B cell (primary cell): ENCODE results near the gene FER.

Source experiments
- EZH2 ChIP-seq: IDR thresholded peaks from 2 replicates; pipeline ENCODE4 v1.6.1; 2012; ENCODE audit warnings: borderline replicate concordance, low read depth, mild to moderate bottlenecking, moderate library complexity, low read length; ENCODE audit not compliant: insufficient read depth, poor library complexity, severe bottlenecking
- TF ChIP-seq, protein P1 (sequence below): fragments of 200-600 bp; IDR thresholded peaks from one replicate; pipeline ENCODE4 v1.8.0; 2022; ENCODE audit warnings: antibody characterized with exemption, mild to moderate bottlenecking

DNA sequence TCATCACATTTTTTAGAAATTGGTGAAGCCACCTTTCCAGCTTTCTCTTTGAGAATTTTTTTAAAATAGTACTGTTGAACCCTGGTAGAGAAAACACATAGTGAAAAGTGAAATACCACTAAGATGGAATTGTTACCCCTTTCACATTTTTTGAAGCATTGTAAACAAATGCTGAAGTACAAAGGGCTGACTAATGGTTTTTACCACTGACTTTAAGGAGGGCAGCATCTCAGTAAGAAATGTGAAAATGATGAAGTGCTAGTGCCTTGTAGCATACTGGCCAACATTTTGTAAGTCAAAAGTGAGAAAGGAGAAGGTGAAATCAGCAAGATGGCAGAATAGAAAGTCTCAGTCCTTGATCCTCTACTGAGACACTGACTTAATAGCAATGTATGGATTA lies 341.5 kb downstream of the FER start:
- TF ChIP-seq, protein P1, sequence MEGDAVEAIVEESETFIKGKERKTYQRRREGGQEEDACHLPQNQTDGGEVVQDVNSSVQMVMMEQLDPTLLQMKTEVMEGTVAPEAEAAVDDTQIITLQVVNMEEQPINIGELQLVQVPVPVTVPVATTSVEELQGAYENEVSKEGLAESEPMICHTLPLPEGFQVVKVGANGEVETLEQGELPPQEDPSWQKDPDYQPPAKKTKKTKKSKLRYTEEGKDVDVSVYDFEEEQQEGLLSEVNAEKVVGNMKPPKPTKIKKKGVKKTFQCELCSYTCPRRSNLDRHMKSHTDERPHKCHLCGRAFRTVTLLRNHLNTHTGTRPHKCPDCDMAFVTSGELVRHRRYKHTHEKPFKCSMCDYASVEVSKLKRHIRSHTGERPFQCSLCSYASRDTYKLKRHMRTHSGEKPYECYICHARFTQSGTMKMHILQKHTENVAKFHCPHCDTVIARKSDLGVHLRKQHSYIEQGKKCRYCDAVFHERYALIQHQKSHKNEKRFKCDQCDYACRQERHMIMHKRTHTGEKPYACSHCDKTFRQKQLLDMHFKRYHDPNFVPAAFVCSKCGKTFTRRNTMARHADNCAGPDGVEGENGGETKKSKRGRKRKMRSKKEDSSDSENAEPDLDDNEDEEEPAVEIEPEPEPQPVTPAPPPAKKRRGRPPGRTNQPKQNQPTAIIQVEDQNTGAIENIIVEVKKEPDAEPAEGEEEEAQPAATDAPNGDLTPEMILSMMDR = no peak
- TF ChIP-seq EZH2 = no peak
